NCI-H2107 (cell line): Measurements from ENCODE around the gene ZNF32.
"Not testable (repeated sequence)": the region's sequence is repeated elsewhere in the genome, so short reads cannot be mapped to it uniquely, and the experiment has no call there.

Experiments used
- DNase-seq: peaks from one replicate; lab custom pipeline; 2025; lab: John Stamatoyannopoulos, UW

ZNF32 gene

DNA sequence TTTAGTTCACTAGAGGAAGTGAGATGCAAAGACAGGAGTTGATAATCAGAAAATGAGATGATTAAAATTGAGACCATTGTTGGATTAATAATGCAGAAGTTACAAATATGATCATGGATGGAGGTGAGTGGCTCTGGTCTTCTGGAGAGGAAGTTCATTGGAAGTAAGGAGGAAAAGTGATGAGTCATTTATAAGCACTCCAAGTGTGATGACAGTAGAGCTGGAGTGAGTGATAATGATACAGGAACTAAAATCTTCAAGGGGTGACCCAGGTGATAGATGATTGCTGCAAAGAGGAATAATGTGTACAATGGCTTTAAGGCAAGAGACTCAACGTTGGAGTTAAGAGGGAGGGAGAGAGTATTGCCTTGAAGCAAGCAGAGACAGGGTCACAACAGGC lies 20.7 kb downstream of the ZNF32 start:
- no peak for DNase-seq

DNA sequence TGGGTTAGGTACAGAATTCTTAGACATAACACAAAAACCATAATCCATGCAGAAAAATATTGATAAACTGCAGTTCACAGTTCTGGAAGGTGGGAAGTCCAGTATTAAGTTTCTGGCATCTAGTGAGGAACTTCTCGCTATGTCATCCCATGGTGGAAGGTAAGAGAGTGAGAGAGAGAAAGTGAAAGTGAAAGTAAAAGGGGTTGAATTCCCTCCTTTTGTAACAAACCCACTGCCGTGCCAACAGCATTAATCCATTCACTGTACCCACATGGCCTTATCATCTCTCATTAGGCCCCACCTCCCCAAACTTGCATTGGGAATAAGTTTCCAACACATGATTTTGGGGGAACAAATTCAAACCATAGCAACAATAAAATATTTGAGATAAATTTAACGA lies 25.3 kb downstream of the ZNF32 start:
- DNase-seq = no peak

DNA sequence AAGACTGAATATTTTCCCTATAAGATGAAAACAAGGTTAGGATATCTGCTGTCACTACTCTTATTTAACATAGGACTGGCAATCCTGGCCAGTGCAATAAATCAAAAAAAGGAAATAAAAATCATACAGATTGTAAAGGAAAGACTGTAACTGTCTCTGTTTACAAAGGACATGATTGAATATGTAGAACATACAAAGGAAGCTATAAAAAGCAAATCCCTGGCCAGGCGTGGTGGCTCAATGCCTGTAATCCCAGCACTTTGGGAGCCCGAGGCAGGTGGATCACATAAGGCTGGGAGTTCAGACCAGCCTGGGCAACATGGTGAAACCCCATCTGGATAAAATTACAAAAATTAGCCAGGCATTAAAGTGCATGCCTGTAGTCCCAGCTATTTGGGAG lies 26.6 kb downstream of the ZNF32 start:
- DNase-seq = no peak

DNA sequence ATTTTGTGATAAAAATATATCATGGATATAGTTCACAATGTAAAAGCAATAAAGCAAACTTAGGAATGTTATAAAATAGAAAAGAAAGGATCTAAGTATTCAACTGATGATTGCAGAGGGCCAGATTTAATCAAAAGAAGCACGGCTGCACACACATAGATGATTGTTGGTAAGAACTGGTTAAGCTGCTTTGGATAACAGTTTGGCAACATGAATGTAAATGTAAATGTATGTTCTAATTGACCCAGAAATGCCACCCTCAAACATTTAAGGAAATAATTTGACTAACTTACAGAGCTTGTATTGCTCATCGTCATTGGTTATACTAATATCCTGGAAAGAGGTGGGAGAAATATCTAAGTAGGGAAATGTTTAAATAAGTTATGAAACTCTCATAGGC lies 29.3 kb downstream of the ZNF32 start:
- DNase-seq = no peak

DNA sequence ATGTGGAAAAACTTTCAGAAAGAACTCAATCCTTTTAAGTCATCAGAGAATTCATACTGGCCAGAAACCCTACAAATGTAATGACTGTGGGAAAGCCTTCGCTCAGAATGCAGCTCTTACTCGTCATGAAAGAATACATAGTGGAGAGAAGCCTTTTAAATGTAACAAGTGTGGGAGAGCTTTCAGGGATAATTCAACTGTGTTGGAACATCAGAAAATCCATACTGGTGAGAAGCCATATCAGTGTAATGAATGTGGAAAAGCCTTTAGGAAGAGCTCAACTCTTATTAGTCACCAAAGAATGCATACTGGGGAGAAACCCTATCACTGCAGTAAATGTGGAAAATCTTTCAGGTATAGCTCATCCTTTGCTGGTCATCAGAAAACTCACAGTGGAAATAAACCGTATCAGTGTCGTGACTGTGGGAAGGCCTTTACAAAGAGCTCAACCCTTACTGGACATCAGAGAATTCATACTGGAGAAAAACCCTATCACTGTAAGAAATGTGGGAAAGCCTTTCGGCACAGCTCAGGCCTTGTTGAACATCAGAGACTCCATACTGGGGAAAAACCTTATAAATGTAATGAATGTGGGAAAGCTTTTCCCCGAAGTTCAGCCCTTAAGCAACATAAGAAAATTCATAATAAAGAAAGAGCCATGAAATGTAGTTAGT lies 31.8 kb downstream of the ZNF32 start:
- DNase-seq = no peak

DNA sequence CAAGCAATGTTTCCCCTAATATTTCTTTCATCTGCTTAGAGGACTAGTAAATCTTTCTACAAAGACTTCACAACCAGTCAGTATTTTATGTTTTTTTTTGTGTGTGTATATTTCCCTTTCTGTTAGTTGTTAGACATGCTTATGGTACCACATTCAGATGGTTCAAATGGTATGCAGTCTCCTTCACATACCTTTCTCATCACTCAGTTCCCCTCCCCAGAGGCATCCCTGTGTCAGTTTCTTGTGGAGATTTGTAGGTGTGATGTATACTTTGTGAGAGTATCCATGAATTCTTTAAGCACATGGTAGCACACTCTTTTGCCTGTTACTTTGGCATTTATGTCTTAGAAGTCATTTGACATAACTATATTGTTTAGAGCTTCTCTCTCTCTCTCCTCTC lies 38.0 kb downstream of the ZNF32 start:
- no peak for DNase-seq

DNA sequence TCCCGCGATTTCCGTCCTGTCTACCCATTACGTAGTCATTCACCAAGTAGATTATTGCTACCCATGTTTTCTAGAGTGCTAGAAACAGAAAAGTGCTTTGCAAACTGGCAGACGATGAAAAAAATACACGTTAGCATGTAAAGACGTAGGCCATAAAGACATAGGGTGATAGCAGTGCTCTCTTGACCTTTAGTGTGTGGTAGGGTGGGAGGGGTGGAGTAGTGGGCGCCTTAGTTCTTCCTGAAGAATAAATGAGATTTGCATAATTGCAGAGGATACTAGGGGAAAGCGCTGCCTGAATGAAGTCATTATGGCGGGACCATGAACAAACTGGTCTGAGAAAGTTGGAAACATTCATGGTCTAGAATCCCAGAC lies 41.5 kb downstream of the ZNF32 start:
- DNase-seq = no peak

DNA sequence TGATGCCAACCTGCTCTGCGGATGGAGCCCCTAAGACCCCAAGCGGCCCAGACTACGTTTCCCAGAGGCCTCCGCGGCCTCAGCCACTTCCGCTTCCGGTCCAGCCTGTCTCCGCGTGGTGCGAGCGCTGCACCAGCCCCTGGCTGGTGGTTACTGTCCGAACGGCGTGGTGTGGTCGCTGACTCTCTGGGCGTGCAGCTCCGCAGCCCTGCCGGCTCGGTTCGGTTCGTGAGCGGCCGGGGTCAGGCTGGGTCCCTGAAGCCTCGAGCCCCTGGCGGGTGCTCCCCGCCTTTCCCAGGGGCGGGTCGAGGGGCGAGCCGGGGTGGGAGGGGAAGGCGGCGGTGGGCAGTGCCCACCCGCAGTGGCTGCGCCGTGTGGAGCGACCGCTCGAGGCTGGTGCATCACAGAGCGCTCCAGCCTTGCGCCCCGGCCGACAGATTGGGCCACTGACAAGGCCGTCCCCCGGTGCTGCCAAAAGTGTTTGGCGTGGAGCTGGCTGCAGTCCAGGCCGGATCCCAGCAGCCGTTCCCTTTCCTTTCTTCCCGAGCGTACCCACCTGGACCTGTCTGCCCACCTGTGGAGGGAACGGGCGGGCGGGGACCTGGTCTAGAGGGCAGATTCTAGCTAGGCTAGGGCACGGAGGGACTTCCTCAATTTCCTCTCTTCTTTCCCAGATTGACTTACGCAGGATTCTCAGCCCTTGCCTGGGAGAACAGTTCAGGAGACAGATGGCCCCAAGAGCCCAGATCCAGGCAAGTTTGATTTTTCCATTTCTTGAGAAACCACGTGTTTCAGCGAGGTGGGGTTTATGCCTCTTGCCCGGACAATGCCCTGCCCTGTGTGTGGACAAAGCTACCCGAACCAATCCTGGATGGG lies 42.1 kb downstream of the ZNF32 start, which contains the start of gene ZNF485:
Gene ZNF485, plus strand, starts transcription at position 116 of the 876 bp plus-strand sequence. Its CDS starts 613 bp downstream, at position 729.
- no peak for DNase-seq

DNA sequence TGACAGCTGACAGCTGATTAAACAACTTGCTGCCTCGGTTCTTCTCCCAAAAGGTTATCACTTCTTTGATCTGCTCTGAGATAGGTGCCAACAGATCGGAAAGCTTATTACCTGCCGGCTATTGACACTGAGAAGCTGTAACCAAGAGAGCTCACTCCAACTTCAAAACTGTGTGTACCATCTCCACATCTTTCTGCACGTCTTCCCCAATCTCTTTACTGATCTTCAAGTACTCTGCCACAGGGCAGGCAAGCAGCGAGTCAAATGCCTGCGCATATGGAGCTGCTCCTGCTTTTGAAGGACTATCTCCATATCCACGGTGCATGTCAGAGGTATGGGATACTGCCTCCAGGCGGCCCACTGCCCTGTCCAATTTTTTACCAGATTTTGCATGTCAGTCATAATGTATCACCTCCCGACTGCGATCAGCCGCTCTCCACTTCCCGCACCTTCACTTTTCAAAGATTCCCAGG lies 42.8 kb downstream of the ZNF32 start:
- no peak for DNase-seq

DNA sequence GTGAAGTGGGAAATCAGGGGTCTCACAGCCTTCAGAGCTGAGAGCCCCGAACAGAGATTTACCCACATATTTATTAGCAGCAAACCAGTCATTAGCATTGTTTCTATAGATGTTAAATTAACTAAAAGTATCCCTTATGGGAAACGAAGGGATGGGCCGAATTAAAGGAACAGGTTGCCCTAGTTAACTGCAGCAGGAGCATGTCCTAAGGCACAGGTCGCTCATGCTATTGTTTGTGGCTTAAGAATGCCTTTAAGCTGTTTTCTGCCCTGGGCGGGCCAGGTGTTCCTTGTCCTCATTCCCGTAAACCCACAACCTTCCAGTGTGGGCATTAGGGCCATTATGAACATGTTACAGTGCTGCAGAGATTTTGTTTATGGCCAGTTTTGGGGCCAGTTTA lies 47.1 kb downstream of the ZNF32 start:
- not testable (repeated sequence) for DNase-seq

DNA sequence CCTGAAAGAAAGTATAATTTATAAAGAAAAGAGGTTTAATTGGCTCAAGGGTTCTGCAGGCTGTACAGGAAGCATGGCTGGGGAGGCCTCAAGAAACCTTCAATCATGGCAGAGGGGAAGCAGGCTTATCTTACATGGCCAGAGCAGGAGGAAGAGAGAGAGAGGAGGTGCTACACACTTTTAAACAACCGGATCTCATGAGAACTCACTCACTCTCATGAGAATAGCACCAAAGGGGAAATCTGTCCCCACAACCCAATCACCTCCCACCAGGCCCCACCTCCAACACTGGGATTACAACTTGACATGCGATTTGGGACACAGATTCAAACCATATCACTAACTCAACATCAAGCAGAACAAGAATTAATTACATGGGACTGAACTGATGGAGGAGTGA lies 49.3 kb downstream of the ZNF32 start:
- no peak for DNase-seq

DNA sequence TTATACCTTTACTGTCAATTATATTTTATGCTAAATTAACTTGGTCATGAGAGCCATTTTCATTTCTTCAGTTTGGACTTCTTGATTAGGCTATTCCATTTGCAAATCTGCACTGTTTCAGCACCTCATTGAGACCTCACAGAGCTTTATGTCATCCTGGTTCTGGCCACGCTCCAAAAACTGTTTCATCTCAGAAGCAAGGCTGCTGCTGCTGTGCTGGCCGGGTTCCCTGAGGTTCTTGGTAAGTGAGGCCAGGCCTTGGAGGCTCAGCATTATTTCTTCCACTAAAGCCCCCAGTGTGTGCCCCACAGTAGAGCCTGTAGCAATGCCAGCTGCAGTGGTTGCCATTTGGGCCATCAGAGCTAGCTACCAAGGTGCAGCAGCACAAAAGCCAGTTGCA lies 50.2 kb downstream of the ZNF32 start:
- no peak for DNase-seq

DNA sequence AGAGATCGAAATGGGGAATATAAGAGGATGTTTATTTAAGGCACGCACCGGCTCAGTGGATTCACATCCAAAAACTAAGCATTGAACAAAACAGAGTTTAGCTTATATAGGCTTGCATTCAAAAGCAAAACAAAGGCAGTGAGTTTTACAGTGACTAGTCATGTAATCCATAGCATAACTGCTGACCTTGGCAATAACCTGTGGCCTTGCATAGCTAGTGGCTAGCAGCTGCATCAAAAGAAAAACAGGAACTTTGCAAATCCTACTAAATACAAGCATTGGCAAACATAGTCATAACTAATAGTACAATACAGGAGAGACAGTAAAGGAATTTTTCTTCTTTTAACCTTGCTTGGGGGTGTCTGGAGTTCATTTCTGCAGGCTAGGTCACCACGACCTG lies 52.1 kb downstream of the ZNF32 start:
- DNase-seq = no peak

DNA sequence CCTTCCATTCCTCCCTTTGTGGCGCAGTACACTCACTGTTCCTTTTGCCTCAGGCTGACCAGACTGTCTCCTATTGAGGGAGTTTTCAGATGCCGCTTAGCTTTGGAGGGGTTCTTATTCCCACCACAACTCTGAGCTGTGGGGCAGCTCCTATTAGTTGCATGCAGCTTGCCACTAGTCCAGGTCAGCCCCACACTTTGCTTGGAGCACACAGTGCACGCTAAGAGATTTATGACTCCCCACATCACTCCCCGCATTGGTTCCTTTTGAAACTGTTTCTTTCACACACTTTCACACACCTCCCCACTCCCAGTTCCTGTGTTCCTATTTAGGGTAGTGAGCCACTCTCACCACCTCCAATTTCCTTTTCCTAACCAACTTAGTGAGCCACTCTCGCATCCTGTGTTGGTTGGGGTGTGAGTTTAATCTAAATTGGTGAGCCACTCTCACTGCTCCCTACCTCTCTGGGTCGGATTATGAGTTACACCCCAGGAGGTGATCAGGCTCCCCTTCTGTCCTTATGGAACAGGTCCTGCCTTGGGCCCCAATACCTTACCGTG lies 52.9 kb downstream of the ZNF32 start:
- DNase-seq = no peak

DNA sequence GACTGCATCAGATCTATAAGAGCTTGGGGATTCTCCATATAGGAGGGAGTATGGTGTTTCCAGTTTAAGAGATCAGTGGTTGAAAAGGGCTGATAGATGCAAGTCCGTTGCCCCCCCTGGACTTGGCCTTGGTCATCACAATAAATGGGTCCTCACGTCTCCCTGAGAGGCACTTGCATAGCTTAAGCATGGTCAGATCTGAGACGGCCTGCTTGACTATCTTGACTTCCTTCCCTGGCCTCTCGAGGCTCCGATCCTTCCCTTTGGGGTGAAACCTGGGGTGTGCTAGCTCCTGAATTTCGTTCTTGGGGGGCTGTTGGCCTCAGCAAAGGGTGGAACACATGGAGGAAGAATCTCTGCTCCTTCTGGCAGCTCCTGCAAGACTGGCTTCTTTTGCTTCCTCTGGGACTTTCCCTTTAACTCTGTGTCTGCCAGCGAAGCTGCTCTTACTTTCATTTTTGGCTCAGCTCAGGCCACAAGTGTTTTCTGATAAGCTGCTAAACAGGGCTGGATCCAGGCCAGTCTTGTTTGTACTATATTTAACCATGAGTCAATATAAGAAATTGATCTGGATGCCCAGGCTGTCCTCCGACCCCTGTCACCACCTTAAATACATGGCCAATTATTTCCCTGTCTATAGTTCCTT lies 53.6 kb downstream of the ZNF32 start:
- DNase-seq = no peak
